Mesendoderm (in vitro differentiated cells): ENCODE data around the gene OPCML.

Experiments used
- DNase-seq: peaks from one replicate; pipeline ENCODE4 v3.0.0; 2013
- H2AK5ac ChIP-seq: 2 replicates; pipeline ENCODE4 v1.6.1; 2013; ENCODE audit warnings: low read length, inconsistent platforms
- H2BK120ac ChIP-seq: 2 replicates; pipeline ENCODE4 v1.6.1; 2013; ENCODE audit warnings: low read depth, mild to moderate bottlenecking, low read length, moderate library complexity, mixed read lengths
- H2BK15ac ChIP-seq: replicated peaks from 2 replicates; pipeline ENCODE4 v1.6.1; 2013; ENCODE audit warnings: low read depth, mild to moderate bottlenecking, moderate library complexity
- H2BK5ac ChIP-seq: 2 replicates; pipeline ENCODE4 v1.6.1; 2013; ENCODE audit warnings: low read length, inconsistent platforms
- H3K18ac ChIP-seq: 2 replicates; pipeline ENCODE4 v1.6.1; 2013; ENCODE audit warnings: mild to moderate bottlenecking, low read length, mixed read lengths
- H3K23ac ChIP-seq: one replicate; pipeline ENCODE4 v1.6.1; 2013; ENCODE audit warnings: low read length
- H3K27ac ChIP-seq: 2 replicates; pipeline ENCODE4 v1.5.1; 2013; ENCODE audit warnings: low read depth, mild to moderate bottlenecking, inconsistent platforms, low read length, moderate library complexity
- H3K27me3 ChIP-seq: 2 replicates; pipeline ENCODE4 v1.6.1; 2013; ENCODE audit warnings: low read length, control low read depth, mild to moderate bottlenecking, inconsistent platforms; ENCODE audit not compliant: insufficient read depth, poor library complexity
- H3K36me3 ChIP-seq: 2 replicates; pipeline ENCODE4 v1.6.1; 2013; ENCODE audit warnings: low read length, inconsistent platforms; ENCODE audit not compliant: control insufficient read depth, insufficient read depth
- H3K4ac ChIP-seq: one replicate; pipeline ENCODE4 v1.6.1; 2013; ENCODE audit warnings: low read depth, mild to moderate bottlenecking, low read length, moderate library complexity
- H3K4me1 ChIP-seq: 2 replicates; pipeline ENCODE4 v1.6.1; 2013; ENCODE audit warnings: low read depth, low read length, inconsistent platforms; ENCODE audit not compliant: control insufficient read depth
- H3K4me2 ChIP-seq: 2 replicates; pipeline ENCODE4 v1.6.1; 2013; ENCODE audit warnings: low read length
- H3K4me3 ChIP-seq: 2 replicates; pipeline ENCODE4 v1.5.1; 2013; ENCODE audit warnings: mild to moderate bottlenecking, low read length
- H3K56ac ChIP-seq: one replicate; pipeline ENCODE4 v1.6.1; 2013; ENCODE audit warnings: low read length
- H3K79me1 ChIP-seq: 2 replicates; pipeline ENCODE4 v1.6.1; 2013; ENCODE audit warnings: low read length, inconsistent platforms
- H3K79me2 ChIP-seq: 2 replicates; pipeline ENCODE4 v1.6.1; 2013; ENCODE audit warnings: mild to moderate bottlenecking, low read length; ENCODE audit not compliant: control insufficient read depth, insufficient read depth
- H3K9ac ChIP-seq: 2 replicates; pipeline ENCODE4 v1.6.1; 2013; ENCODE audit warnings: low read length, inconsistent platforms
- H4K5ac ChIP-seq: one replicate; pipeline ENCODE4 v1.6.1; 2013; ENCODE audit warnings: low read length
- H4K8ac ChIP-seq: one replicate; pipeline ENCODE4 v1.6.1; 2013; ENCODE audit warnings: low read depth, mild to moderate bottlenecking, control low read depth, low read length, moderate library complexity
- WGBS: extraction: QIAGEN DNeasy Blood & Tissue Kit; methylation state at CpG from one replicate; pipeline ENCODE4 v1.1.7; 2013; ENCODE audit warnings: low lambda C conversion rate, missing lambda C conversion rate; ENCODE audit not compliant: insufficient coverage; ENCODE audit errors: extremely low coverage; 5-methylcytosine and 5-hydroxymethylcytosine counted together

The OPCML gene

GRCh38 chr11:132686886-132687285 lies 845.4 kb downstream of the OPCML start:
- Histone ChIP-seq H3K27me3 (no peaks in the 10 kb centered on the region), H3K9ac (no peak overlapping the region), H2BK5ac (no peak overlapping the region), H4K8ac (no peak overlapping the region), H3K79me1 (no peaks in the 10 kb centered on the region), H3K27ac (no peak overlapping the region), H2AK5ac (no peak overlapping the region), H3K4ac (no peak overlapping the region), H3K4me2 (no peak overlapping the region), H3K4me3 (no peak overlapping the region), H3K4me1 (no peaks in the 10 kb centered on the region), H4K5ac (no peak overlapping the region), H3K36me3 (no peaks in the 10 kb centered on the region), H3K56ac (no peak overlapping the region), H2BK120ac (no peak overlapping the region), H3K79me2 (no peaks in the 10 kb centered on the region), H3K23ac (no peak overlapping the region), H3K18ac (no peak overlapping the region), H2BK15ac (no peak overlapping the region)
- no peak for DNase-seq
- no CpG with 5 or more reads among the region's 4 CpGs for WGBS

- Histone ChIP-seq H3K36me3 (no peaks in the 10 kb centered on the region), H2BK15ac (no peak overlapping the region), H3K4ac (no peak overlapping the region), H2BK120ac (no peak overlapping the region), H3K79me2 (no peaks in the 10 kb centered on the region), H4K8ac (no peak overlapping the region), H3K4me1 (no peaks in the 10 kb centered on the region), H3K27me3 (no peaks in the 10 kb centered on the region), H3K9ac (no peak overlapping the region), H3K18ac (no peak overlapping the region), H3K56ac (no peak overlapping the region), H3K4me2 (no peak overlapping the region), H4K5ac (no peak overlapping the region), H3K79me1 (no peaks in the 10 kb centered on the region), H3K4me3 (no peak overlapping the region), H3K23ac (no peak overlapping the region), H3K27ac (no peak overlapping the region), H2AK5ac (no peak overlapping the region), H2BK5ac (no peak overlapping the region)
- WGBS = no CpG with 5 or more reads among the region's 3 CpGs
- no peak for DNase-seq
Observed at GRCh38 chr11:132685174-132685611, 847.1 kb downstream of the OPCML start.

DNA sequence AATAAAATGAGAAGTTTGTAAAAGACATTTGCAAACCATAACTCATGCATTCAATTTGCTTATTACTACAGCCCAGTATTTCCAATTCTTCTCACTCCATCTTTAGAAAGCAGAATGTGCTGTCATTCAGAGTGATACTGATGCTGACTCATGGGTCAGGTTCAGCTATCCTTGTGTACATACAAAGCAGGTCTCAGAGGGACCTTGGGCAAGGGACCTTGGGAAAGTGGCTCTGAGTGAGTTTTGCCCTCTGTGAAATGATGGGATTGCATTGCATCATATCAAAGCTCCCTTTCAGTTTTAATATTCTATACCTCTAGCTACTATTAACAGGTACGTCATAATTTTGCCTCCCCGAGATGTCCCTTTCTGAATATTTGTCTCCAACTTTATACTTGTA lies 848.7 kb downstream of the OPCML start:
- no peak overlapping the region for H3K9ac ChIP-seq
- WGBS = no CpG with 5 or more reads among the region's 2 CpGs

DNA sequence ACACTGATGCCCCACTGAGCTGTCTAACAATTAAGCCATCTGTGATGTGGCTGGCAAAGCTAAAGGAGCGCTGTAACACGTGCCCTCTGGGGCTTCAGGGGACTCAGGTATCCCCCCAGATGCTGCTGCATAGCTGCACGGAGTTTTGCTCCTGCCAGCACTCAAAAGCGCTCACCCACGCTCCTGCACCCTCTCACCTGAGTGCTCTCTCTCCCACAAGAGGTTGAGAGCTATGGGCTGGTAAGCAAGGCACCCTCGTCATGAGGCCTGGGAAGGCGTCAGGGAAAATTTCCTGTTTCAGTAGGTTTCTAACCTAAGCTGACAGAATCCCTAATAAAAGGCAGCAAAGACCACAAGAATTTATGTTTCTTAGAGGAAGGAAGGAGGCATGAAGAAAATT lies 850.3 kb downstream of the OPCML start:
- no peak overlapping the region for H2AK5ac ChIP-seq
- no peak overlapping the region for H3K9ac ChIP-seq
- no peak overlapping the region for H3K23ac ChIP-seq
- H2BK120ac ChIP-seq = no peak overlapping the region
- no peak overlapping the region for H4K8ac ChIP-seq
- H3K27me3 ChIP-seq = no peaks in the 10 kb centered on the region
- no peaks in the 10 kb centered on the region for H3K79me1 ChIP-seq
- H2BK5ac ChIP-seq = no peak overlapping the region
- H3K4me3 ChIP-seq = no peak overlapping the region
- no peaks in the 10 kb centered on the region for H3K79me2 ChIP-seq
- no peak for DNase-seq
- no peak overlapping the region for H3K56ac ChIP-seq
- no peaks in the 10 kb centered on the region for H3K4me1 ChIP-seq
- no peak overlapping the region for H3K18ac ChIP-seq
- H2BK15ac ChIP-seq = no peak overlapping the region
- H3K4me2 ChIP-seq = no peak overlapping the region
- no CpG with 5 or more reads among the region's 7 CpGs for WGBS
- no peak overlapping the region for H4K5ac ChIP-seq
- H3K27ac ChIP-seq = no peak overlapping the region
- no peak overlapping the region for H3K4ac ChIP-seq
- H3K36me3 ChIP-seq = no peaks in the 10 kb centered on the region

More for the DNA sequence above, 848.7 kb downstream of the OPCML start:
- H3K79me1 ChIP-seq = no peaks in the 10 kb centered on the region
- H3K27me3 ChIP-seq = no peaks in the 10 kb centered on the region
- H3K4me3 ChIP-seq = no peak overlapping the region
- no peak overlapping the region for H4K5ac ChIP-seq
- peak; percentile 9 for DNase-seq
- H4K8ac ChIP-seq = no peak overlapping the region
- no peak overlapping the region for H3K23ac ChIP-seq
- H2AK5ac ChIP-seq = no peak overlapping the region
- H2BK15ac ChIP-seq = no peak overlapping the region
- no peaks in the 10 kb centered on the region for H3K79me2 ChIP-seq
- no peak overlapping the region for H2BK5ac ChIP-seq
- no peak overlapping the region for H3K27ac ChIP-seq
- no peaks in the 10 kb centered on the region for H3K36me3 ChIP-seq
- no peak overlapping the region for H3K4ac ChIP-seq
- no peak overlapping the region for H3K56ac ChIP-seq
- H3K4me2 ChIP-seq = no peak overlapping the region
- no peaks in the 10 kb centered on the region for H3K4me1 ChIP-seq
- no peak overlapping the region for H3K18ac ChIP-seq
- H2BK120ac ChIP-seq = no peak overlapping the region

GRCh38 chr11:132680584-132680983 lies 851.7 kb downstream of the OPCML start:
- no peak overlapping the region for H3K18ac ChIP-seq

DNA sequence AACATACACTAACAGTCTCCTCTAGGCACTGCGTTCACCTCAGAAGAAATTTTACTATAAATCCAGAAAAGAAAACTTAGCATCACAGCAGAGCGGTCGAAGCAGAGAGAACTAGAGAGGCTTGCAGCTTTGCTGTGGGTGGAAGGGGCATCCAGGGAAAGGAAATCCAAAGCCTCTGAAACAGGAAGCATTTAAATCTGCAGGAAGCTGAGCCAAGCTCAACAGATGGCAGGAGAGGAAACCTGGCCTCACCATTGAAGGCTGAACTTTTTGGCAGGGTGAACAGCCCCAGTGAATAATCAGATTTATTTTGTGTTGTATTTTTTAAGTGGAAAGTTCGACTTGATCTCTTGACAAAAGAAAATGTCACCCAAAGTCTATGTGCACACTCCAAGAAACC lies 858.1 kb downstream of the OPCML start:
- Histone ChIP-seq H3K4me3 (no peak overlapping the region), H3K4me1 (no peaks in the 10 kb centered on the region), H3K4me2 (no peak overlapping the region), H3K79me2 (no peaks in the 10 kb centered on the region), H3K56ac (no peak overlapping the region), H3K79me1 (no peaks in the 10 kb centered on the region), H3K4ac (no peak overlapping the region), H3K36me3 (no peaks in the 10 kb centered on the region), H3K27me3 (no peaks in the 10 kb centered on the region), H4K8ac (no peak overlapping the region), H3K9ac (no peak overlapping the region), H3K23ac (no peak overlapping the region), H4K5ac (no peak overlapping the region), H2BK5ac (no peak overlapping the region), H3K27ac (no peak overlapping the region), H2AK5ac (no peak overlapping the region), H2BK120ac (no peak overlapping the region), H3K18ac (peak overlapping the region; percentile 68), H2BK15ac (no peak overlapping the region)
- no CpG with 5 or more reads among the region's 4 CpGs for WGBS
- DNase-seq = no peak

More at GRCh38 chr11:132680584-132680983, 851.7 kb downstream of the OPCML start:
- Histone ChIP-seq H3K56ac (no peak overlapping the region), H3K36me3 (no peaks in the 10 kb centered on the region), H3K23ac (no peak overlapping the region), H4K5ac (no peak overlapping the region), H2BK5ac (no peak overlapping the region), H3K79me2 (no peaks in the 10 kb centered on the region), H2BK15ac (no peak overlapping the region), H2BK120ac (no peak overlapping the region), H3K27me3 (no peaks in the 10 kb centered on the region), H3K4me3 (no peak overlapping the region), H3K27ac (no peak overlapping the region), H3K9ac (no peak overlapping the region), H2AK5ac (no peak overlapping the region), H3K79me1 (no peaks in the 10 kb centered on the region), H3K4me1 (no peaks in the 10 kb centered on the region), H3K4ac (no peak overlapping the region), H4K8ac (no peak overlapping the region), H3K4me2 (no peak overlapping the region)
- no peak for DNase-seq
- WGBS = no CpG with 5 or more reads among the region's 12 CpGs
